Astrocyte of the spinal cord (primary cell): ENCODE results near the gene PPP6C.

Source experiments
- DNase-seq: peaks from one replicate; pipeline ENCODE4 v3.0.0; 2011; ENCODE audit warnings: low read depth, low spot score
- H3K4me3 ChIP-seq: 2 replicates; pipeline ENCODE4 v1.5.1; 2011; ENCODE audit warnings: low read depth, mild to moderate bottlenecking, low read length, moderate library complexity
- CTCF ChIP-seq: IDR thresholded peaks from 2 replicates; pipeline ENCODE4 v1.5.1; 2012; ENCODE audit warnings: low read depth, mild to moderate bottlenecking, low read length, inconsistent platforms
- in situ Hi-C: cut with HindIII; loops from 2 replicates; pipeline ENCODE4 v1.10.0; 2017; ENCODE audit warnings: low sequenced_read_pairs

PPP6C gene

GRCh38 chr9:125145425-125145824 is 44.2 kb downstream of the PPP6C start:
- TF ChIP-seq CTCF: no peak
- no peak overlapping the region for H3K4me3 ChIP-seq
- in situ Hi-C loops: no loop called here
- no peak for DNase-seq

- in situ Hi-C loops: no loop called here
- peak; percentile 98 for TF ChIP-seq CTCF
- DNase-seq: peak; percentile 99
- peak within 1 kb of the TSS; percentile 69 for H3K4me3 ChIP-seq
Measured at GRCh38 chr9:125143377-125144090, 46.1 kb downstream of the PPP6C start, which contains the start of gene SCAI. Gene SCAI (minus strand): TSS chr9:125143528. CDS start chr9:125143437, 91 bp downstream.

- no peak for DNase-seq
- peak overlapping the region; percentile 69 for H3K4me3 ChIP-seq
- TF ChIP-seq CTCF: no peak
- in situ Hi-C loops: no loop called here
Measured at GRCh38 chr9:125142560-125143376, 46.8 kb downstream of the PPP6C start.

- in situ Hi-C loops: no loop called here
- no peak overlapping the region for H3K4me3 ChIP-seq
Measured at GRCh38 chr9:125141751-125142150, 47.9 kb downstream of the PPP6C start.

GRCh38 chr9:125141251-125141650 is 48.4 kb downstream of the PPP6C start:
- in situ Hi-C loops: no loop called here
- no peak overlapping the region for H3K4me3 ChIP-seq
- TF ChIP-seq CTCF: no peak
- no peak for DNase-seq

More at GRCh38 chr9:125141751-125142150, 47.9 kb downstream of the PPP6C start:
- no peak for TF ChIP-seq CTCF
- DNase-seq: no peak

GRCh38 chr9:125140576-125140975 is 49.0 kb downstream of the PPP6C start:
- no peak for TF ChIP-seq CTCF
- in situ Hi-C loops: no loop called here
- no peak overlapping the region for H3K4me3 ChIP-seq
- DNase-seq: no peak
